Astrocyte (in vitro differentiated cells and primary cell): Measurements from ENCODE around the gene SEMA7A.

Experiments used
- CTCF ChIP-seq: IDR thresholded peaks from 2 replicates; pipeline ENCODE4 v1.5.1; 2011; ENCODE audit warnings: low read depth, mild to moderate bottlenecking, inconsistent platforms, low read length, moderate library complexity; ENCODE audit not compliant: insufficient read depth
- EZH2 ChIP-seq: IDR thresholded peaks from 2 replicates; pipeline ENCODE4 v1.6.1; 2012; ENCODE audit warnings: mild to moderate bottlenecking, low read length, inconsistent platforms; ENCODE audit not compliant: insufficient read depth

GRCh38 chr15:74388363-74388951 is 45.3 kb downstream of the SEMA7A start:
- TF ChIP-seq CTCF: no peak
- TF ChIP-seq EZH2: no peak
